HG03025 (cell line): ENCODE measurements around the gene OLFM2.
"Not testable (repeated sequence)": the region's sequence is repeated elsewhere in the genome, so short reads cannot be mapped to it uniquely, and the experiment has no call there.

ENCODE experiments used
- ATAC-seq: cut with Tn5 transposase; IDR thresholded peaks from one replicate; pipeline ENCODE4 v1.9.1; 2021; ENCODE audit warnings: mild to moderate bottlenecking, moderate library complexity; ENCODE audit not compliant: unreplicated experiment, low FRiP score

Gene OLFM2

GRCh38 chr19:9936326-9937000 is at the start of gene OLFM2:
Gene OLFM2, minus strand, starts transcription at chr19:9936515. Its CDS starts 149 bp downstream, at chr19:9936366.
- no peak for ATAC-seq

DNA sequence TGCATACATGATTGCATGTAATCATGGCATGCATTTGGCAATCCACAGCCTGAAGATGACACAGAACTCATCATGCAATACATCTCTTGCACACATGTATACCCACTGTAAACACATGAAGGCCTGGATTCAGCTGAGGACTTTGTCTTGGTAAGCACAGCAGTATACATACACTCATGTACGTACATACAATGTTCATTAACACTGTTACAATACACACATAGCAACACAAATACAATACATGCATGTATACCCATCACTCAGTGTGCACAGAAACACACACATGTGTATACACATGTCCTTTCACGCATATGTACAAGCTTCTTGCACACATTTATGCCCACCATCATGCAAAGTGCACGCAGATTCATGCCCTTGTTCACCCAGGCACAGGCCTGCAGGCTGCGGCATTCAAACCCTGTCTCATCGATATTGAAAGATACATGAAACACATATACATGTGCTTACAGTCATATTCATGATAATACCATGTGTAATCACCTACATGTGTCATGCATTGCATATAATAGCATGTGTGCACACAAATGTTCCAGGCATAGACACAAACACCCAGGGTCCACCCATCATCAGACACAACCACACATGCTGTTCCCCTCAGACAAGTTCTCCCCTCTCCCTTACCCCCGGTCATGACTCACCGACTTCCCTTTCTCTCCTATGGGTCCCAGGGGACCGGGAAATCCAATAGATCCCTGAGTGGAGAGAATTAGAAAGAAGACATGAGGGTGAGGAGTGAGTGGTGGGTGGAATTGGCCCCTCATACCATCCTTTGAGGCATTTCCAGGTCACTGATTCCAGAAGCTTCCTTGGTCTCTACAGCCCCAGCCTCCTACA is 45.3 kb upstream of the OLFM2 start:
- ATAC-seq, result no peak

GRCh38 chr19:9972103-9972502 is 35.8 kb upstream of the OLFM2 start:
- no peak for ATAC-seq

GRCh38 chr19:9971166-9971897 is 35.0 kb upstream of the OLFM2 start:
- no peak for ATAC-seq

GRCh38 chr19:9970481-9970880 is 34.2 kb upstream of the OLFM2 start:
- no peak for ATAC-seq

DNA sequence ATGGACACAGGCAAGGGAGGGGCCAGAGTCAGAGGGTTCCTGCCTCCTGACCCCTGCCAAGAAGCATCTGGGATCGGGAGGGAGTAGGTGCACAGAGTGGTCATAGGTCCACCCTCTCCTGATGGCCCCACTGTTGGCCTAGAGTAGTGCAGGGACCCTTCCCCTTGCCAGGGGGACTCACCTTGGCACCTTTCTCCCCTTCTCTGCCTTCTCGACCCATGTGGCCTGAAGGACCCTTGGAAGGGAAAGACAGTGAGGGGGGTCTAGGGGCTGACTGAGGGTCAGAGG is 33.3 kb upstream of the OLFM2 start:
- no peak for ATAC-seq

- ATAC-seq, result no peak
These were observed 32.7 kb upstream of the OLFM2 start for GRCh38 chr19:9968820-9969687.

DNA sequence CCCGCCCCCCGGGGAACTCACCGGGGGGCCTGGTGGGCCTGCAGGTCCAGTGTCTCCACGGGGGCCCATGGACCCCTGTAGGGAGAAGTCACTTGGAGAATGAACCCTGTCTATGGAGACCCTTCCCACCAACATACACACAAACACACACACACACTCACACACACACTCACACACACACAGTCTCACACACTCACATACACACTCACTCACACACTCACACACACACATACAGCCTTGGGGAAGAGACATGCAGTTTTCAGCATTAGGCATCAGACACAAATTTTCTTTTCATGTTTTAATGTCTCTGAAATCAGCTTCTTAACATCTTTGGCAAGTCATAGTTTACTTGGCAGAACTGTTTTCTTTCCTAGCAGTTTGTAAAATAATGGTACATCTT is 31.0 kb upstream of the OLFM2 start:
- ATAC-seq, result no peak

- ATAC-seq, result no peak
These were observed 30.1 kb upstream of the OLFM2 start for GRCh38 chr19:9966448-9966847.

- ATAC-seq, result no peak
These were observed 29.7 kb upstream of the OLFM2 start for GRCh38 chr19:9966024-9966423.

DNA sequence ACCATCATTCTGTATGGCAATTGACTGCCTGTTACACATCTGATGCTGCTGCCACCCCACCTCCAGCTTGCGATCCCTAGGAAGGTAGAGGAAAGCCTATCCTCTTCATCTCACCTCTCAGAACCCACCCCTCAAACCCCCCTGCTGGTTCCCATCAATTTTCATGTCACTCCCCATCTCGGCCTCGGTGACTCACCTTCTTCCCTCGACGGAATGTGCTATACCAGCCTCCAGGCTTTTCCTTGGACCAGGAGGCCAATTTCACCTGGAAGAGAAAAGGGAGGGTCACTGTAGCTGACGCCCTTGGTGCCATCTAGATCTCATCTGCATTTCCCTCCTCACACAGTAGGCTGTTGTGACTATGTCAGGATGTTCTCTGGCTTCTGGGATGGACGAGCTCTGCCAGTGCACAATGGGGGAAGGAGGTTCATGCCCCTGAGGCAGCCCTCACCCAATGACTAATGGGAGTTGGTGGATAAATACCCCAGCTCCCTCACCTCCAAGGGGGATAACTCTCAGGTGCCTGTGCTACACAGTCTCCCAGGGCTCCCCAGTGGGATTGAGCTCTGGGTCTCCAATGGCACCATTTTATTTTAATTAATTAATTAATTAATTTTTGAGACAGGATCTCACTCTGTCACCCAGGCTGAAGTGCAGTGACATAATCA is 26.4 kb upstream of the OLFM2 start:
- ATAC-seq, result no peak

- ATAC-seq, result no peak
These were observed 24.8 kb upstream of the OLFM2 start for GRCh38 chr19:9961103-9961502.

DNA sequence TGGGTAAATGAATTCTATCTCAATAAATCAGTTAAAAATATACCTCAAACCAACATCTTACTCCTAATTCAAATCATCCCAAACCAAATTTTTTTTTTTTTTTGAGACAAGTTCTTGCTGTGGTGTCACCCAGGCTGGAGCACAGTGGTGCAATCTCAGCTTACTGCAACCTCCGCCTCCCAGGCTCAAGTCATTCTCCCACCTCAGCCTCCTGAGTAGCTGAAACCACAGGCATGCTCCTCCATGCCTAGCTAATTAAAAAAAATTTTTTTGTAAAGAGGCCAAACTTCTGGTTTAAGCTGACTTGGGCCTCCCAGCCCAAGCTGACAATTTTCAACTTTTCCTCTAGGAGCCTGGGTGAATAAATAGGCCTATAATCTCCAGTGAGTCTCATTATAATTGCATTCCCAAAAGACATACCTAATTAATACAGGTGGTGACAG is 22.1 kb upstream of the OLFM2 start:
- no peak for ATAC-seq

DNA sequence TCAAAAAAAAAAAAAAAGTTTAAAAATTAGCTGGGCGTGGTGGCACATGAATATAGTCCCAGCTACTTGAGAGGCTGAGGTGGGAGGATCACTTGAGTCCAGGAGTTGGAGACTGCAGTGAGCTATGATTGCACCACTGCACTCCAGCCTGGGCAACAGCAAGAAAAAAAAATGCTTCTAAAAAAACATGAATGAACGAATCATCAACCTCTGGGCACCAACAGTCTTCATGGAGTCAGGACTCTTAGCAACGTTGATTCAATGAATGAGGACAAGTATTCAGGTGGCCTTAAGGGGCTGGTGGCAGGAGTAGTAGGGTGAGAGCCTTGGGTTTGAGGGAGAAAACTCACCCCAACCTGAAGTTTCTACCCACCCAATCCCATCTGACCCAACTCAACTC is 20.6 kb upstream of the OLFM2 start:
- ATAC-seq, result no peak

DNA sequence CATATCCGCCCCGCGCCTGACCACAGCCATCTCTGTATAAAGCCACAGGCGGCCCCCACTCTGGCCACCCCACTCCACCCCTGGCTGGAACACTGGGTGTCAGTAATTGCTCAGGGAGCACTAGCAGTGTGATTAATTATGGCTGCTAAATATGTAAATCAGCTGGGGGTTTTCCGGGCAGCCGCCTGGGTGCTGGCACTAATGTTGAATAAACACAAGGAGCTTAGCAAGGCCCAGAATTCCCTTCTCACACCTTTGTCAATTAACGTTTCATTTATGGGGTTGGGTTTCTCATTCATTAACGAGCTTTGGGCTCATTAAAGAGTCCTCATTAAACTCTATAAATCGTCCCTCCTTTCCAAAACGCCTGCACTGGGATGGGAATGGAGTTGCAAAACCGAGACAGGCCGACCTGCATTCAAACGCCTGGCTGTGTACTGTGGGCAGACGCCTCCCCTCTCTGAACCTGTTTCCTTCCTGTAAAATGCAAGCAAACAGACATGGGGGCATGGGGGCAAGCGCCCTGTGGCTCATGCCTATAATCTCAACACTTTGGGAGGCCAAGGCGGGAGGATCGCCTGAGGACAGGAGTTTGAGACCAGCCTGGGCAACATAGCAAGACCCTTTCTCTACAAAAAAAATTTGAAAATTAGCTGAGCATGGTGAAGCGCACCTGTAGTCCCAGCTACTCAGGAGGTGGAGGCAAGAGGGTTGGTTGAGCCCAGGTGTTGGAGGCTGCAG is 17.7 kb upstream of the OLFM2 start:
- ATAC-seq, result no peak

GRCh38 chr19:9952276-9952675 is 16.0 kb upstream of the OLFM2 start:
- no peak for ATAC-seq

- ATAC-seq, result no peak
These were observed 11.1 kb upstream of the OLFM2 start for GRCh38 chr19:9947441-9947840.

GRCh38 chr19:9946528-9947125 is 10.3 kb upstream of the OLFM2 start:
- ATAC-seq, result not testable (repeated sequence)
